B cell (primary cell): ENCODE measurements around the gene MTHFD1L. TPM values are rescaled to one million over a fixed set of nuclear protein-coding genes. Genes with fewer than 3 reads are reported as not detected.

Experiments used
- ATAC-seq: fragments of 200-7000 bp; cut with Tn5 transposase; one replicate; pipeline ENCODE4 v1.10.0; 2021; ENCODE audit warnings: low read depth, mild to moderate bottlenecking, moderate number of reproducible peaks, moderate library complexity
- CTCF ChIA-PET: fragments of 350-600 bp; sonication (Branson Sonifier 250); formaldehyde crosslinking; loops from one replicate; lab custom pipeline; 2021; ENCODE audit warnings: antibody characterized with exemption, inconsistent platforms; lab: Charles Lee
- POLR2A ChIA-PET: fragments of 350-600 bp; sonication (Branson Sonifier 250); formaldehyde crosslinking; loops from one replicate; lab custom pipeline; 2021; ENCODE audit warnings: antibody characterized with exemption; lab: Charles Lee
- DNase-seq: peaks from one replicate; pipeline ENCODE4 v3.0.0; 2013
- H2AFZ ChIP-seq: 2 replicates; pipeline ENCODE4 v1.6.1; 2012; ENCODE audit warnings: mild to moderate bottlenecking, low read depth, low read length; ENCODE audit not compliant: insufficient read depth, poor library complexity, severe bottlenecking
- H3K27ac ChIP-seq, 2 donors: 1 replicate in 1 of 2; 2 replicates in 1 of 2; pipeline ENCODE4 v1.5.1; 2012 to 2013; ENCODE audit warnings: low read length in 2 of 2, mild to moderate bottlenecking in 2 of 2, moderate library complexity in 1 of 2
- H3K27me3 ChIP-seq, 4 experiments: fragments of 200-600 bp in 1 of 4; sonication (generic) in 1 of 4; replicated peaks in 1 of 4; 1 replicate in 2 of 4; 2 replicates in 2 of 4; pipeline versions ENCODE4 v1.6.1 to v1.7.0; 2013 to 2016; ENCODE audit warnings: low read length in 3 of 4, mild to moderate bottlenecking in 2 of 4, mixed read lengths in 1 of 4, moderate library complexity in 1 of 4; ENCODE audit not compliant: insufficient read depth in 4 of 4, control insufficient read depth in 3 of 4; ENCODE audit errors: control extremely low read depth in 1 of 4
- H3K36me3 ChIP-seq, 2 experiments: replicated peaks in 1 of 2; 1 replicate in 1 of 2; 2 replicates in 1 of 2; pipeline versions ENCODE4 v1.6.1 to v1.7.1; 2013; ENCODE audit warnings: low read length in 1 of 2; ENCODE audit not compliant: insufficient read depth in 2 of 2, control insufficient read depth in 1 of 2; ENCODE audit errors: control extremely low read depth in 1 of 2, extremely low read depth in 1 of 2
- H3K4me1 ChIP-seq, 2 donors: fragments of 200-600 bp in 1 of 2; sonication (generic) in 1 of 2; 1 replicate in 1 of 2; 2 replicates in 1 of 2; pipeline versions ENCODE4 v1.5.1 to v1.6.1; 2013 to 2017; ENCODE audit warnings: low read length in 2 of 2; ENCODE audit not compliant: control insufficient read depth in 2 of 2, insufficient read depth in 2 of 2
- H3K4me2 ChIP-seq: replicated peaks from 2 replicates; pipeline ENCODE3; 2012; ENCODE audit warnings: mild to moderate bottlenecking, low read depth, low read length; ENCODE audit not compliant: poor library complexity, severe bottlenecking
- H3K4me3 ChIP-seq, 5 experiments: fragments of 200-600 bp in 1 of 5; sonication (generic) in 1 of 5; 1 replicate in 3 of 5; 2 replicates in 2 of 5; pipeline versions ENCODE4 v1.5.1 to v1.7.0; 2011 to 2016; ENCODE audit warnings: low read length in 4 of 5, mild to moderate bottlenecking in 4 of 5, low read depth in 2 of 5, control low read depth in 1 of 5, moderate library complexity in 1 of 5; ENCODE audit not compliant: insufficient read depth in 1 of 5; ENCODE audit errors: control extremely low read depth in 1 of 5, extremely low read depth in 1 of 5
- H3K79me2 ChIP-seq: fragments of 200-600 bp; sonication (generic); one replicate; pipeline ENCODE4 v1.6.0; 2016; ENCODE audit warnings: low read length; ENCODE audit not compliant: control insufficient read depth, insufficient read depth
- H3K9ac ChIP-seq: fragments of 200-600 bp; sonication (generic); 2 replicates; pipeline ENCODE4 v1.6.1; 2017; ENCODE audit warnings: mild to moderate bottlenecking, low read length, moderate library complexity
- H3K9me3 ChIP-seq, 3 donors: one replicate each; pipeline versions ENCODE4 v1.6.1 to v1.7.1; 2013; ENCODE audit warnings: low read length in 2 of 3; ENCODE audit not compliant: control insufficient read depth in 2 of 3, insufficient read depth in 1 of 3; ENCODE audit errors: control extremely low read depth in 1 of 3
- H4K20me1 ChIP-seq: 2 replicates; pipeline ENCODE4 v1.6.0; 2012; ENCODE audit warnings: mild to moderate bottlenecking, low read length; ENCODE audit not compliant: insufficient read depth, control insufficient read depth, poor library complexity, severe bottlenecking
- H3K27ac Mint-ChIP-seq: one replicate; pipeline ENCODE4 v1.8.0; 2021; ENCODE audit warnings: mixed read lengths
- H3K27me3 Mint-ChIP-seq: one replicate; pipeline ENCODE4 v1.8.0; 2021; ENCODE audit warnings: mixed read lengths
- H3K4me1 Mint-ChIP-seq: one replicate; pipeline ENCODE4 v1.8.0; 2021; ENCODE audit warnings: mixed read lengths
- H3K4me3 Mint-ChIP-seq: one replicate; pipeline ENCODE4 v1.8.0; 2021; ENCODE audit warnings: mixed read lengths
- H3K9me3 Mint-ChIP-seq: one replicate; pipeline ENCODE4 v1.8.0; 2022; ENCODE audit warnings: mixed read lengths; ENCODE audit not compliant: insufficient read depth
- EZH2 ChIP-seq: IDR thresholded peaks from 2 replicates; pipeline ENCODE4 v1.6.1; 2012; ENCODE audit warnings: borderline replicate concordance, low read depth, mild to moderate bottlenecking, moderate library complexity, low read length; ENCODE audit not compliant: insufficient read depth, poor library complexity, severe bottlenecking
- WGBS: methylation state at CpG from one replicate; pipeline ENCODE4 v1.1.5; 2013; ENCODE audit warnings: missing lambda C conversion rate; ENCODE audit not compliant: insufficient coverage; 5-methylcytosine and 5-hydroxymethylcytosine counted together
- intact Hi-C: fragments of 100-400 bp; cut with micrococcal nuclease; formaldehyde crosslinking; loops from one replicate; pipeline ENCODE4 v1.10.0; 2022
- polyA plus RNA-seq: library from polyadenylated mRNA; depleted of rRNA; stranded (reverse); fragments of >200 nt; gene quantifications from 2 replicates; pipeline ENCODE4 v1.2.3, GENCODE V29; 2012
- total RNA-seq, 2 donors: library from RNA; stranded (reverse); fragments of 120-200 nt in 1 of 2; gene quantifications; 1 replicate in 1 of 2; 2 replicates in 1 of 2; pipeline versions ENCODE4 v1.2.3 to v1.2.4, GENCODE V29; 2013 to 2022
- TF ChIP-seq, protein P1 (sequence below): fragments of 200-600 bp; IDR thresholded peaks from one replicate; pipeline ENCODE4 v1.8.0; 2022; ENCODE audit warnings: antibody characterized with exemption, mild to moderate bottlenecking

The MTHFD1L gene
- total and polyA plus RNA-seq, 2 donors (not counting 1 experiment from before 2014, with no cell fraction given): 2.9 to 16.1 TPM

DNA sequence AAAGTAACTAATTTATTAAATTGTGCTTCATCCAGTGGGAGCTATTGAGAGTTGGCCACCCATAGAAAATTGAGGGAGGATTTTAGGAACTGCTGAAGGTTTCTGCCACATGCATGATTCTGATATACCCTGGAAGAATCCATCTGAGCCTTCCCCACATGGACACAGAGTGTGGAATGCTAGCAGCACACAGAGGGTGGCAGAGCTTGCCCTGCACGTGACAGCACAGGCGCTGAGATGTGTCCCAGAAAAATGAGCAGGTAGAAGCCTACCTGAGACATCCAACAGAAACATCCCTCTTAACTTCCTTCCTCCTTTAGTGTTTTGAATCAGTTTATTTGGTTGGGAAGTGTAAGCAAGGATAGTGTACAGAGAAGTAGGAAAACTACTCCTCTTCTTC lies 96.9 kb downstream of the MTHFD1L start:
- intact Hi-C loops: no loop called here
- TF ChIP-seq EZH2: no peak
- TF ChIP-seq, protein P1, sequence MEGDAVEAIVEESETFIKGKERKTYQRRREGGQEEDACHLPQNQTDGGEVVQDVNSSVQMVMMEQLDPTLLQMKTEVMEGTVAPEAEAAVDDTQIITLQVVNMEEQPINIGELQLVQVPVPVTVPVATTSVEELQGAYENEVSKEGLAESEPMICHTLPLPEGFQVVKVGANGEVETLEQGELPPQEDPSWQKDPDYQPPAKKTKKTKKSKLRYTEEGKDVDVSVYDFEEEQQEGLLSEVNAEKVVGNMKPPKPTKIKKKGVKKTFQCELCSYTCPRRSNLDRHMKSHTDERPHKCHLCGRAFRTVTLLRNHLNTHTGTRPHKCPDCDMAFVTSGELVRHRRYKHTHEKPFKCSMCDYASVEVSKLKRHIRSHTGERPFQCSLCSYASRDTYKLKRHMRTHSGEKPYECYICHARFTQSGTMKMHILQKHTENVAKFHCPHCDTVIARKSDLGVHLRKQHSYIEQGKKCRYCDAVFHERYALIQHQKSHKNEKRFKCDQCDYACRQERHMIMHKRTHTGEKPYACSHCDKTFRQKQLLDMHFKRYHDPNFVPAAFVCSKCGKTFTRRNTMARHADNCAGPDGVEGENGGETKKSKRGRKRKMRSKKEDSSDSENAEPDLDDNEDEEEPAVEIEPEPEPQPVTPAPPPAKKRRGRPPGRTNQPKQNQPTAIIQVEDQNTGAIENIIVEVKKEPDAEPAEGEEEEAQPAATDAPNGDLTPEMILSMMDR: no peak
- ATAC-seq: no peak
- H3K27ac Mint-ChIP-seq: no peak overlapping the region
- CTCF ChIA-PET: no interaction called here
- Histone ChIP-seq H3K9ac (no peak overlapping the region), H2AFZ (no peak overlapping the region), H3K4me2 (no peak overlapping the region), H3K27ac (no peak overlapping the region), H3K27me3 (no peaks in the 10 kb centered on the region), H3K9me3 (no peaks in the 10 kb centered on the region), H4K20me1 (no peaks in the 10 kb centered on the region), H3K79me2 (no peaks in the 10 kb centered on the region), H3K36me3 (peaks cover 0 to 4% of the 10 kb centered on the region in 2 experiments), H3K4me3 (no peak overlapping the region), H3K4me1 (peaks cover 0 to 10% of the 10 kb centered on the region in 2 donors)
- no peaks in the 10 kb centered on the region for H3K27me3 Mint-ChIP-seq
- H3K4me1 Mint-ChIP-seq: peaks cover 12% of the 10 kb centered on the region
- POLR2A ChIA-PET: no interaction called here
- H3K4me3 Mint-ChIP-seq: no peak overlapping the region
- WGBS: no CpG with 5 or more reads among the region's 2 CpGs
- no peaks in the 10 kb centered on the region for H3K9me3 Mint-ChIP-seq
- no peak for DNase-seq

DNA sequence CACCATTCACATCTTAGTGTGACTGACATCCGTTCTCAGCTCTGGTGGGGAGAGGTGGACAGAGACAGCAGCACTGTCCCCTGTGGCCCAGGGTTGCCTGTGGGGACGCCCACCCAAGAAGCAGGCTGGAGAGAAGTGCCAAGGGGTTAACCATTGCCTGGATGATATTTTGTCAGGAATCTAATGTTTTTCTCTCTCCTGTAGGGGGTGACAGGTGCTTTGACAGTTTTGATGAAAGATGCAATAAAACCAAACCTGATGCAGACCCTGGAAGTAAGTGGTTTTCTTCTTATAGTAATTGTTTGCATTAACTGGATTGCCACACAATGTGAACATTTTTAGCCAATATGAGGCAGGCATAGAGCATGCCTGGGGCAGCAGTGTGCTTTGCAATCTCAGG lies 99.3 kb downstream of the MTHFD1L start:
- TF ChIP-seq, protein P1: no peak
- no peak for TF ChIP-seq EZH2
- POLR2A ChIA-PET: no interaction called here
- intact Hi-C loops: no loop called here
- Histone ChIP-seq H3K36me3 (peaks cover 0 to 4% of the 10 kb centered on the region in 2 experiments), H3K27ac (no peak overlapping the region), H3K4me1 (peaks cover 0 to 10% of the 10 kb centered on the region in 2 donors), H3K9ac (no peak overlapping the region), H4K20me1 (no peaks in the 10 kb centered on the region), H3K4me2 (no peak overlapping the region), H3K9me3 (no peaks in the 10 kb centered on the region), H3K79me2 (no peaks in the 10 kb centered on the region), H3K4me3 (no peak overlapping the region), H2AFZ (no peak overlapping the region), H3K27me3 (no peaks in the 10 kb centered on the region)
- ATAC-seq: no peak
- Mint-ChIP-seq H3K9me3 (no peaks in the 10 kb centered on the region), H3K27me3 (no peaks in the 10 kb centered on the region), H3K4me3 (no peak overlapping the region), H3K4me1 (peaks cover 12% of the 10 kb centered on the region), H3K27ac (no peak overlapping the region)
- CTCF ChIA-PET: interaction anchor here (0.6 kb wide), 1 partner anchor 747 kb away, joined by 3 read pairs; no protein-coding TSS in a partner anchor
- DNase-seq: no peak
- WGBS: no CpG with 5 or more reads among the region's 2 CpGs
